Natural killer cell (primary cell): ENCODE measurements around the gene SLC35F1. TPM values are rescaled to one million over a fixed set of nuclear protein-coding genes. Genes with fewer than 3 reads are reported as not detected.

ENCODE experiments used
- ATAC-seq, 3 donors: fragments of 150-1000 bp in 2 of 3; fragments of 200-7000 bp in 1 of 3; cut with Tn5 transposase; 1 replicate in 1 of 3; 2 replicates in 2 of 3; pipeline ENCODE4 v1.10.0; 2021; ENCODE audit warnings: mild to moderate bottlenecking in 2 of 3, moderate library complexity in 2 of 3
- DNase-seq, 2 donors: peaks; one replicate each; pipeline versions ENCODE4 v3.0.0 to v3.0.0-alpha.2; 2013 to 2021; ENCODE audit warnings: mixed read lengths in 1 of 2
- H3K27ac ChIP-seq: one replicate; pipeline ENCODE4 v1.5.1; 2013; ENCODE audit warnings: mild to moderate bottlenecking, low read length
- H3K27me3 ChIP-seq: one replicate; pipeline ENCODE4 v1.6.1; 2013; ENCODE audit warnings: low read length; ENCODE audit not compliant: control insufficient read depth, insufficient read depth
- H3K36me3 ChIP-seq: one replicate; pipeline ENCODE4 v1.6.1; 2013; ENCODE audit warnings: low read length; ENCODE audit not compliant: control insufficient read depth, insufficient read depth
- H3K4me1 ChIP-seq: one replicate; pipeline ENCODE4 v1.6.1; 2013; ENCODE audit warnings: low read length; ENCODE audit not compliant: control insufficient read depth, insufficient read depth
- H3K4me3 ChIP-seq: one replicate; pipeline ENCODE4 v1.5.1; 2013; ENCODE audit warnings: low read length
- H3K9me3 ChIP-seq: one replicate; pipeline ENCODE4 v1.6.1; 2013; ENCODE audit warnings: low read length; ENCODE audit not compliant: control insufficient read depth, insufficient read depth
- H3K27ac Mint-ChIP-seq, 2 donors: one replicate each; pipeline ENCODE4 v1.8.0; 2022; ENCODE audit warnings: mild to moderate bottlenecking in 2 of 2, mixed read lengths in 2 of 2, moderate library complexity in 1 of 2
- H3K27me3 Mint-ChIP-seq, 2 donors: one replicate each; pipeline ENCODE4 v1.8.0; 2022; ENCODE audit warnings: low read depth in 2 of 2, mixed read lengths in 2 of 2
- H3K36me3 Mint-ChIP-seq: one replicate; pipeline ENCODE4 v1.8.0; 2022; ENCODE audit warnings: mixed read lengths
- H3K4me1 Mint-ChIP-seq, 2 donors: one replicate each; pipeline ENCODE4 v1.8.0; 2022; ENCODE audit warnings: mixed read lengths in 2 of 2
- H3K4me3 Mint-ChIP-seq: one replicate; pipeline ENCODE4 v1.8.0; 2022; ENCODE audit warnings: mild to moderate bottlenecking, moderate library complexity, mixed read lengths
- H3K9me3 Mint-ChIP-seq, 2 donors: one replicate each; pipeline ENCODE4 v1.8.0; 2022; ENCODE audit warnings: mixed read lengths in 2 of 2
- WGBS: methylation state at CpG from one replicate; pipeline ENCODE4 v1.1.7; 2013; ENCODE audit warnings: missing lambda C conversion rate; ENCODE audit not compliant: insufficient coverage; 5-methylcytosine and 5-hydroxymethylcytosine counted together
- intact Hi-C: fragments of 100-400 bp; cut with micrococcal nuclease; formaldehyde crosslinking; loops from one replicate; pipeline ENCODE4 v1.14.2; 2022
- total RNA-seq, 4 donors: library from RNA; stranded (reverse); fragments of 120-200 nt in 1 of 4; gene quantifications; one replicate each; pipeline versions ENCODE4 v1.2.3 to v1.2.4, GENCODE V29; 2013 to 2022
- TF ChIP-seq, protein P1 (sequence below): fragments of 200-600 bp; IDR thresholded peaks from one replicate; pipeline ENCODE4 v1.8.0; 2022; ENCODE audit warnings: antibody characterized with exemption

SLC35F1 gene
- total RNA-seq, 3 donors from 2014 or later (not counting 1 experiment from before 2014, with no cell fraction given) = not detected

DNA sequence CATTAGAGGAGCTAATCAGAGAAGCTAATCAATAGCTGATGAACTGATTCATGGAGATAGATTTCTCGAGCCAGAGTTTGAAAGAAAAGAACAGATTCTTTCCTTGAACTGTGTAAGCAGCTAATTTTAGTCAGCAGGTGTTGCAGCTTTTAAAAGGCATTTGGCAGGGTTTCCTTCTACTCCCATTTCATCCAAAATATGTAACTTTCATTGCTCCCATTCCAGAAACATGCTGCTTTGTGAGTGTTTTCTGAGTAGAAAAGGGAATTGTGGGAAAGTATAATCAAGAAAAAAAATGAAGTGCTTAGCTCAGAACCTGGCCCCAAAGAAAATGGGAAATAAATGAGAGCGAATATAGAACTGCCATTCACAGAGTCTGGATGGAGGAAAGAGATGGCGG lies 20.8 kb downstream of the SLC35F1 start:
- intact Hi-C loops = no loop called here
- TF ChIP-seq, protein P1, sequence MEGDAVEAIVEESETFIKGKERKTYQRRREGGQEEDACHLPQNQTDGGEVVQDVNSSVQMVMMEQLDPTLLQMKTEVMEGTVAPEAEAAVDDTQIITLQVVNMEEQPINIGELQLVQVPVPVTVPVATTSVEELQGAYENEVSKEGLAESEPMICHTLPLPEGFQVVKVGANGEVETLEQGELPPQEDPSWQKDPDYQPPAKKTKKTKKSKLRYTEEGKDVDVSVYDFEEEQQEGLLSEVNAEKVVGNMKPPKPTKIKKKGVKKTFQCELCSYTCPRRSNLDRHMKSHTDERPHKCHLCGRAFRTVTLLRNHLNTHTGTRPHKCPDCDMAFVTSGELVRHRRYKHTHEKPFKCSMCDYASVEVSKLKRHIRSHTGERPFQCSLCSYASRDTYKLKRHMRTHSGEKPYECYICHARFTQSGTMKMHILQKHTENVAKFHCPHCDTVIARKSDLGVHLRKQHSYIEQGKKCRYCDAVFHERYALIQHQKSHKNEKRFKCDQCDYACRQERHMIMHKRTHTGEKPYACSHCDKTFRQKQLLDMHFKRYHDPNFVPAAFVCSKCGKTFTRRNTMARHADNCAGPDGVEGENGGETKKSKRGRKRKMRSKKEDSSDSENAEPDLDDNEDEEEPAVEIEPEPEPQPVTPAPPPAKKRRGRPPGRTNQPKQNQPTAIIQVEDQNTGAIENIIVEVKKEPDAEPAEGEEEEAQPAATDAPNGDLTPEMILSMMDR = no peak
- no peaks in the 10 kb centered on the region for H3K36me3 ChIP-seq
- Mint-ChIP-seq H3K4me1 (no peaks in the 10 kb centered on the region), H3K4me3 (no peak overlapping the region), H3K9me3 (peaks cover 5 to 17% of the 10 kb centered on the region in 2 donors), H3K27ac (no peak overlapping the region), H3K27me3 (no peaks in the 10 kb centered on the region), H3K36me3 (no peaks in the 10 kb centered on the region)
- no peaks in the 10 kb centered on the region for H3K4me1 ChIP-seq
- 83% methylated on average over 3 of the region's 3 CpGs for WGBS
- peaks cover 8% of the 10 kb centered on the region for H3K9me3 ChIP-seq
- no peak overlapping the region for H3K4me3 ChIP-seq
- no peaks in the 10 kb centered on the region for H3K27me3 ChIP-seq
- ATAC-seq (no peak), DNase-seq (no peak)
- no peak overlapping the region for H3K27ac ChIP-seq

DNA sequence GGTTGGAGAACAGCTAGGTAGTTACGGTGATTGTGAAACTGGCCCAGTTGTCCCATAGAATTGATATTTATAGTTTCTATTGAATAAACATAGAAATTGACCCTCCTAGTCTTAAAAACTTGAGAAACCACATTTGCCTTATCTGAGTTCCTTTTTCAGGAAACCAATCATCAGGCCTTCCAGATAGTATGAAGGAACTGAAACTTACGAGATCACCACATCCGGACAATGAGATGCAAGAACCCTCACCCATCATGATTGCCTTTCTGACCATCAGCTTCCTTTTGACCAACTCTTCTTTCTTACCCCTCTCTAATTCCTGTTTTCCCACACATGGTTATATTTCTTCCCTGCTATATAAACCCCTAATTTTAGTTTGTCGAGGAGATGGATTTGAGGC lies 21.8 kb downstream of the SLC35F1 start:
- no peaks in the 10 kb centered on the region for H3K27me3 ChIP-seq
- peaks cover 8% of the 10 kb centered on the region for H3K9me3 ChIP-seq
- Mint-ChIP-seq H3K9me3 (peaks cover 5 to 17% of the 10 kb centered on the region in 2 donors), H3K27ac (no peak overlapping the region), H3K4me1 (no peaks in the 10 kb centered on the region), H3K4me3 (no peak overlapping the region), H3K27me3 (no peaks in the 10 kb centered on the region), H3K36me3 (no peaks in the 10 kb centered on the region)
- intact Hi-C loops = no loop called here
- no peaks in the 10 kb centered on the region for H3K36me3 ChIP-seq
- H3K27ac ChIP-seq = no peak overlapping the region
- ATAC-seq (no peak), DNase-seq (no peak)
- TF ChIP-seq, protein P1 = no peak
- 65% methylated on average over 3 of the region's 4 CpGs for WGBS
- no peak overlapping the region for H3K4me3 ChIP-seq
- H3K4me1 ChIP-seq = no peaks in the 10 kb centered on the region

DNA sequence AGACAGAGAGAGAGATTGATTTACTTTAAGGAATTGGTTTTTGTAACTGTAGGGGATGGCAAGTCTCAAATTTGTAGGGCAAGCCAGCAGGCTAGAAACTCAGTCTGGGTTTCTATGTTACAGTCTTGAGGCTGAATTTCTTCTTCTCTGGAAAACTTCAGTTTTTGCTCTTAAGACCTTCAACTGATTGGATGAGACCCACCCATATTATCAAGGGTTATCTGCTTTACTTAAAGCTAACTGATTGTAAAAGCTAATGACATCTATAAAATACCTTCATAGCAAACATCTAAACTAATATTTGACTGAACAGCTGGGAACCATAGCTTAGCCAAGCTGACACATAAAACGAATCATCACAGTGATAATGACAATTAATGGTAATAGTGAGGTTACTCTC lies 22.4 kb downstream of the SLC35F1 start:
- H3K4me3 ChIP-seq = no peak overlapping the region
- TF ChIP-seq, protein P1 = no peak
- H3K9me3 ChIP-seq = peaks cover 8% of the 10 kb centered on the region
- no peaks in the 10 kb centered on the region for H3K27me3 ChIP-seq
- no peaks in the 10 kb centered on the region for H3K4me1 Mint-ChIP-seq
- ATAC-seq = no peak
- no peaks in the 10 kb centered on the region for H3K36me3 ChIP-seq
- no peak overlapping the region for H3K27ac ChIP-seq
- no peaks in the 10 kb centered on the region for H3K36me3 Mint-ChIP-seq
- no peak overlapping the region for H3K27ac Mint-ChIP-seq
- no peaks in the 10 kb centered on the region for H3K4me1 ChIP-seq
- intact Hi-C loops = no loop called here
- WGBS = 80% methylated on average over 1 of the region's 1 CpG
- no peak for DNase-seq
- H3K9me3 Mint-ChIP-seq = peaks cover 5 to 17% of the 10 kb centered on the region in 2 donors
- no peak overlapping the region for H3K4me3 Mint-ChIP-seq
- no peaks in the 10 kb centered on the region for H3K27me3 Mint-ChIP-seq

DNA sequence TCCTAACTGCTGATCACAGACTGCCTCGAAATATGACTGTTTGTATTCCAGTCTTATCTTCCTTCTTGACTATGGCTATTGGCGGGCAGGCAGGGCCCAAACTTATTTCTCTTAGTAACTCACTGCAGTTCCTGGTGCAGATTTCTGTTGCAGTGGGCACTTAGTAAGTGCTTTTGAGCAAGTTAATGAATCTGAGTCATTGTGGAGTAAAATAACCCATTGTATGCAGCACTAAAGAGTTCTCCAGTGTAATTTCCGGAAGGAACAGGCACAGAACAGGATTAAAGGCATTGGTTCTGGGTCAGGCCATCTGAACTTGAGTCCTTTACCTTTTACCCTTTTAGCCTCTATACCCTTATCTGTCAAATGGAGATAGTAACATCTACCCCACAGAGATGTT lies 23.6 kb downstream of the SLC35F1 start:
- no peaks in the 10 kb centered on the region for H3K36me3 ChIP-seq
- DNase-seq (no peak), ATAC-seq (no peak)
- no peaks in the 10 kb centered on the region for H3K27me3 ChIP-seq
- intact Hi-C loops = no loop called here
- H3K9me3 ChIP-seq = peaks cover 8% of the 10 kb centered on the region
- H3K27ac Mint-ChIP-seq = no peak overlapping the region
- H3K4me1 ChIP-seq = no peaks in the 10 kb centered on the region
- H3K27me3 Mint-ChIP-seq = peaks cover 0 to 1% of the 10 kb centered on the region in 2 donors
- no peak overlapping the region for H3K4me3 ChIP-seq
- WGBS = 74% methylated on average over 3 of the region's 3 CpGs
- H3K27ac ChIP-seq = no peak overlapping the region
- H3K4me3 Mint-ChIP-seq = no peak overlapping the region
- no peaks in the 10 kb centered on the region for H3K36me3 Mint-ChIP-seq
- peaks cover 5 to 17% of the 10 kb centered on the region in 2 donors for H3K9me3 Mint-ChIP-seq
- no peaks in the 10 kb centered on the region for H3K4me1 Mint-ChIP-seq
- TF ChIP-seq, protein P1 = no peak
